NCI-H446 treated with DMSO at 0.1 percent for 48 hours (cell line): Measurements from ENCODE around the gene HBP1.
"Not testable (repeated sequence)": the region's sequence is repeated elsewhere in the genome, so short reads cannot be mapped to it uniquely, and the experiment has no call there.

Experiments used
- DNase-seq: peaks from one replicate; lab custom pipeline; 2025; lab: John Stamatoyannopoulos, UW

HBP1 gene

DNA sequence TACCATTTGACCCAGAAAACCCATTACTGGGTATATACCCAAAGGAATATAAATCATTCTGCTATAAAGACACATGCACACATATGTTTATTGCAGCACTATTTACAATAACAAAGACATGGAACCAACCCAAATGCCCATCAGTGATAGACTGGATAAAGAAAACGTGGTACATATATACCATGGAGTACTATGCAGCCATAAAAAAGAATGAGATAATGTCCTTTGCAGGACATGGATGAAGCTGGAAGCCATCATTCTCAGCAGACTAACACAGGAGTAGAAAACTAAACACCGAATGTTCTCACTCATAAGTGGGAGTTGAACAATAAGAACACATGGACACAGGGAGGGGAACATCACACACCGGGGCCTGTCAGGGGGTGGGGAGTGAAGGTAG is 13.1 kb upstream of the HBP1 start:
- not testable (repeated sequence) for DNase-seq

DNA sequence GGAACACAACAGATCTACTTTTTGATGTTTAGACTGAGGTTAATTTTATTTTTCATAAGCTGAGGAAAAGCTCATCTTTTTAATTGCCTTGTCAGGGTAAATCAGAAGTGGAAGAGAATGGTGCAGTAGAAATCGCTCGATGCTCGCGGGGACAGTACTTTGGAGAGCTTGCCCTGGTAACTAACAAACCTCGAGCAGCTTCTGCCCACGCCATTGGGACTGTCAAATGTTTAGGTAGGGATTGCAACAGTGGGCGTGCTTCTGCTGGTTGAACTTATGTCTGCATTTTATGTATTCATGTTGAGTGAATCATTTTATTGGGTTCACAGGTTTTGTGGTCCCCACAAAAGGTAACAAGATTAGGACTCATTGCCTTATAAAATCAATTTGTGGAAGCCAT is 11.7 kb upstream of the HBP1 start:
- DNase-seq, result no peak

DNA sequence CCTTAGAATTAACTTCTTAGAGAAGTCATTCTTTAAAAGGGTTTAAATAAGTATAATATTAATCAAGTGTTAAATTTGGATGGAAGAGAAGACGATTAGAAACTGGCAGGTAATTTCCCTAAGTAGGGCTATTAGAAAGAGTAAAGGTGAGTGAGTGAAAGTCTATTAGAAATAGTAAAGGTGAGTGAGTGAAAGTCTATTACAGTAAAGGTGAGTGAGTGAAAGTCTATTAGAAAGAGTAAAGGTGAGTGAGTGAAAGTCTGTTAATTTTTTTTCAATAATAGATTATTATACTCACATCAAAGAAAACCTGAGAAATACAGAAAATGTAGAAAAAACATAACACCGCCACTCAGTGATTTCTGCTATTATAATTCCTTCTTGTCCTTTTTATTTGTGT is 10.8 kb upstream of the HBP1 start:
- DNase-seq, result no peak

DNA sequence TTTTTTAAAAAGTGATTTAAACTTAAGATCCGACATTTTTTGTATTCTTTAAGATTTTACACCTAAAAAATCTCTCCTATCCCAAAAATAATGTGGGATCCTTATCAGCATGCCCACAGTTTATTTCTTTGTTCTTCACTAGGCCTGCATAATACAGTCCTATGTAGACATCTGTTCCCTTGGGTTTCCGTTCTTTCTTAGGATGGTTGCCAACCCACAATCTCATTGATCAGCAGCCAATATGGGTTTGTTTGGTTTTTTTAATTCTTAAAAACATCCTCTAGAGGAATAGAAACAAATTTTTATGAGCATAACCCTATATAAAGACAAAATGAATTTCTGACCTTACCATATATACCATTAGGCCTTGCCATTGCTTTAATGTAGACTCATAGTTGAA is 8.4 kb upstream of the HBP1 start:
- no peak for DNase-seq

DNA sequence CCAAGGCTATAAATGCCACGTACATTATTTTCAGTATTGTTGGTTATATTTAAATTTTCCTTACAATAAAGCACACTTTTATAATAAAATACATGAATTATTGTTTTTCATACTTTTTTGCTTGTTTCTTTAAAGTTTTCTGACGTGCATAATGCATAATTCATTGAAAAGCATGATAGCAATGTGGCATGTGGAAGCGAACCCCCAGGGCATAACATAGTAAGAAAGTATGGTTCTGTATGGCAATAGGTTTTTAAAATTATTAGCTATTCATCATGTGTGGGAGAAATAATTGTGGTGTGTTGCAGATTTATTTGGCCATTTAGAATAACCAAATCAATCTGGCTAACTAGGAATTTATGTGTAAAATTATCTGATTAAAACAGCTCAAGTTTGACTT is 7.4 kb upstream of the HBP1 start:
- DNase-seq, result no peak

DNA sequence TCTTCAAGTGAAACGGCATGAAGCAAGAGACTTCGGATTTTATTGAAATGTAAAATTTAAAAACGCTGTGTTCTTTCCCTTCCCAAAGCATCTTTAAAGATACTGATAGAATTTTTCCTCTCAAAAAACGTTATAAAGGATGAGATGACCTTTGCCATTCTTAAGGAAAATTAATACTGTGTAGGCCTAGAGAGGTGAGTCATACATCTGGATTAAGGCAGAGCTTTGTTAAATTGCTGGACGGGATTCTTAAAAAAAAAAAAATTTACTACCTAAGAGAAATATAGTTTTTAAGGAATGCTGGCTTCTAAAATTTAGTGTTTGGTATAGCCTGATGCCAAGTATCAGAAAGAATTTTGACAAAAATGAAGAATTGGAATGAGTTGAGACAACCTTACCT is 6.3 kb upstream of the HBP1 start:
- DNase-seq, result no peak

DNA sequence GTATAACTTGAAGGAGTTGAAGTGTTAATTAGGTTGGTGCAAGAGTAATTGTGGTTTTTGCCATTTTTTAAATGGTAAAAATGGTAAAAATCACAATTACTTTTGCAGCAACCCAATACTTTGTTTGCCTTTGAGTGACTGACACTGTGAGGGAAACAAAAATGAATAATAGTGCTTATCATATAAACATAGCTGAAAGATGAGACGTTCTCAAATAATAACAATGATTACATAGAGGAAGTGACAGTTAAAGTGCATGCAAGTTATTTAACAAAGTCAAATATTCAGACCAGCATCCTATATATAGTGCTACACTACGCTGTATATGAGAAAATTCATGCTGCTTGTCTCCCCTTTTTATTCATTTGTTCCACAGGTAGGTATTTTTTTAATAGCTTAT is 4.7 kb upstream of the HBP1 start:
- no peak for DNase-seq

DNA sequence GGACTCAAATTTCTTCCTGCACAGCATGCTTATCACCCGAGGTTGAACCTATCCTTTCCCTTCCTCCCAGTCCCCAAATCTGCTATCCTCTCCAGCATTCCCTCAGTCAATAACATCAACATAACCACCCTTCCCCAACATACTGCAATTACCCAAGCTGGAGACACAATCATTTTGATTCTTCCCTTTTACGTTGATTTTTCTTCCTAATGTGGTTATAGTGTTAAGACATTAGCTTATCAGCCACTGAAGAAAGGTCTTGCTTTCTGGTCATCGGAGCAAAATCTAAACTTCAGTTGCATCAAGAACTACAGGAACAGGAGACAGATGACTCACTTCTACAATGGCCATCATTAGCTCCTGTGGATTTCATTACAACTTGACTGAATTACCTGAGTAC is 3.5 kb upstream of the HBP1 start:
- DNase-seq, result no peak

DNA sequence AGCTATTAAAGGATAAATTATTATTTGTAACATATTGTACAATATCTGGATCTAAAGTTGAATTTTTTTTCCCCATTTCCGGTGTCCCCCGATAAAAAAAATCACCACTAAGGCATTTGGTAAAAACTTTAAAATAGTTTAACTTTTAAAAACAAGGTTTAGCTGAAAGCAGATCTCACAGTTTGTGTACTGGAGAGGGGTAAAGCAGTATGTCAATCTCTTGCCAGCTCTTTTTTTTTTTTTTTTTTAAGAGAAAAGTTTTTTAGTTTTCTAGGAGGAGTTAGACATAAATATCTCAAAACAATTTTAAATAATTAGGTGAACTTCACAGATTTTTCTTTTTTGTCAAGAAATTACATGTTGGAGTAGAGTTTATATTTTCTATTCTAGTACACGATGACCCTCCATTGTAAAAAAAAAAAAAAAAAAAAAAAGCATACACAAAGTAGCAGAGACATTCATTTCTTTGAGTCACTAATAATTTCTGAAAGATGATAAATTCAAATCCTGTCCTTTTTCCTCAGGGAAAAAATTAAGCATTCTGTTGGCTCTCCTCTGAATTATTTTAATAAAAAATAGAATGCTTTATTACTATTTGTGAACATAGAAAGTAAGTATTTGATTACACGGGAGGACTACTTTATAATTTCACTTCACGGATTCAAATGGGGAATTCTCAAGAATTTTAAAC is 1.9 kb upstream of the HBP1 start:
- no peak for DNase-seq

DNA sequence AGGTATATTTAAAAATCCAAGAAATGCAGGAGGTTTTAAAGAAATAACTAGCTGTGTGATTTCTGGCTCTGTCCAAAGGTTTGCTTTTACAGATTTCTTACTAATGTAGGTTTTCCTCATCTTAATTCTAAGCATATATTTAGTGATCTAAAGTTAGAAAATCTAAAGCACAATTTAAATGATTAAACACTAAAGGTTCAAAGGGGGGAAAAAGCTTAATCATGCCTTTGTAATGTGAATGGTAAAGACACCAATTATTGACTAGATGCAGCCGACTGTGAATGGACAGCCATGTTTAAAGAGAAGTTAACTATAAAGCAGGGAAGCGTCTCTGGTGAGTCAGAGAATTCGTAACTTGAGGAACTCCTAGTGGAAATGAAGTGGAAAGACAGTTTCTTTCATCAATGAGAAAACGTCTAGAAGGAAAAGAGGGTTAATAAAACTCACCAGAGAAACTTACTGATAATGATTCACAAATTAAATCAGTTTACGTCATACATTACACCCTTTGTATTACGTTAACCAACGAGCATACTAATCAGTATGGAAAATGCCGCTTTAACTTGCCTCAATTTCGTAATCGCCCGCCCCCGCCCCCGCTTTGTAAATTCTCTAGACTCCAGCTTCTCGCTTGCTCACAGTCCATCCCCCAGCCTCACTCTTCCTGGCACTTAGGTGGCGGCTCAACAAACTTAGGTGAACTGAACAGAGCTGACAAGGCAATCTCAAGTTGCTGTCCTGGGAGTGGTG is 1.1 kb upstream of the HBP1 start:
- DNase-seq, result peak; percentile 30

DNA sequence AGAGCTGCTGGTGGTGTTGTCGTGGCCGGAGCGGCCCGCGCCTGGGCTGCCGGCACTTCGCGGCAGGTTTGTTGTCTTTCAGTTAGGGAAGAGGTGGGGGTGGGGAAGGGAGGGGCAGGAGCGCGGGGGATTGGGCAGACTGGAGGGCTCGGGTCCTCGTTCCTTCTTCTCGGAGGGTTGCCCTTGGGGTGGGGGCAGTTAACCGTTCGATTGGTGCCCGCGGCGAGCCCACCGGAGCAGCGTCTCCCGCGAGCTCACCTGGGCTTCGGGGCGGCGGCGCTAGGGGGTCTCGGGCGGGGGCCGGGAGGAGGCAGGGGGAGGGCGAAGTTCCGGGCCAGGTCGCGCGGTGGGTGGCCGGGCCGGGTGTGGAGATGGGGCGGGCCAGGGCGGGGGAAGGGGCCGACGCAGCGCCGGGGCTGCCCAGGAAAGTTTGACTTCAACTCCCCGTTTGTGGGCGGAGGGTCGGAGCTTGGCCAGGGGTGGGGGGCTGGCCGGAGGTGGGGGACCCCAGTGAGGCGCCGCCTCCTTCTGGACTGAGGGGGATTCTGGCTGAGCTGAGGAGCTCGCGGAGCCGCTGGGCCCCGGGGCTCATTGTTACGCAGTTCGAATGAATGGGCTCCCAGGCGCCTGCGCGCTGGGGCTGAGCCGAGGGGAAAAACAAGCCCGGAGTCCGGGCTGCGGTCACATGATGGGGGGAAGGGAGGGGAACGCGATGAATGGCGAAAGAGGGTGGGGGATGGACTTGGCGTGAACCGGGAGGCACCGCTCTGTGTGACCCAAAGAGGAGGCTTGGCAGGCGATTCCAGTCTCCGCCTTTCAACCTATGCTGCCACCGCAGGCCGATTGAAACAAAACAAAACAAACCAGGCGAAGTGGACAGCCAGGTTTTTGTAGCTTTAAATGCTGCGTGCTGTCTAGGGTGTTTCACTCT is 582 bp downstream of the HBP1 start:
- peak; percentile 74 for DNase-seq

DNA sequence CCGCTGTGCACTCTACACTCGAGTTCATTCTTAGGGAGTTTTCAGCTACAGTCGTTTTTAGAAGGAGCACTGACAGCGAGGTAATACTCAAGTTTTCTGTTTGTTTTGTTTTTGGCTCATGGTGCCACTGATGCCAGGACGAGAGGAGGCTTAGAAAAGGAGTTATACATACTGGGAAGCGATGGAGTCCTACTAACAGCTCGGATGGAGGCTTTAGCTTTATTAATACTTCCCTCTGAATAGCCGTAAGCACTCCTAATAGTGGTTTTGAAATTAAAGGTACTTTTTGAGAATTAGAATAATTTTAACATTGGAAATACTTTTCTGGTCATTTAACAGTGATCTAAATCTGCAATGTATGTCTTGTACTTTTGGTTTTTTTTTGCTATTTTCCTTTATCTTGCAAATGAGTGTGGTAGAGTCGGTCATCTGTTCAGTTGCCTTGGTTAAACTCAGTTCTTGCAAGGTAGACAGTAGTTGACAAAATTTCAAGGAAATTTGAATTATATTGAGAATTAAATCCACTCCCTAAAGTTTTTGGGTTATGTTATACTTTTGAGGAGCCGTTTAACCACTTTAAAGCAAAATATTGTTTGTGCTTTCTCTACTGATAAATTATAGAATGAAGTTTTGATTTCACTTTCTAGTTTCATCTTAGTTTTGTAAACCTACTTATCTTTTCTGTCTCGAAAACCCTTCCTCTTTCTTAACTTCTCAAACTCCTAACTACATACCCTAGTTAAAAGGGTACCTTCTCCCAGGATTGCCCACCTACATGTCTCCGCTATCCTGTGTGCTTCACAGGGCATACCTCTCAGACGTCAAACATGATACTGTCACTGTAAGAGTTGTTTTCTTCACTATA is 1.5 kb downstream of the HBP1 start:
- no peak for DNase-seq

DNA sequence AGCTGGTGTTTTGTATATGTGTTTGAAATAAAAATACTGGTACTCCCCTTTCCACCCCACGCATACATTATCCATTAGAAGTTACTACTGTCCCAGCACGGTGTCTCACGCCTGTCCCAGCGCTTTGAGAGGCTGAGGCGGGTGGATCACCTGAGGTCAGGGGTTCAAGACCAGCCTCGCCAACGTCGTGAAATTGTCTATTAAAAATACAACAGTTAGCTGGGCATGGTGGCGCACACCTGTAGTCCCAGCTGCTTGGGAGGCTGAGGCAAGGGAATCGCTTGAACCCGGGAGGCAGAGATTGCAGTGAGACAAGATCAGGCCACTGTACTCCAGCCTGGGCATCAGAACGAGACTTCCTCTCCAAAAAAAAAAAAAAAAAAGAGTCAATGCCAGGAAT is 2.7 kb downstream of the HBP1 start:
- no peak for DNase-seq

DNA sequence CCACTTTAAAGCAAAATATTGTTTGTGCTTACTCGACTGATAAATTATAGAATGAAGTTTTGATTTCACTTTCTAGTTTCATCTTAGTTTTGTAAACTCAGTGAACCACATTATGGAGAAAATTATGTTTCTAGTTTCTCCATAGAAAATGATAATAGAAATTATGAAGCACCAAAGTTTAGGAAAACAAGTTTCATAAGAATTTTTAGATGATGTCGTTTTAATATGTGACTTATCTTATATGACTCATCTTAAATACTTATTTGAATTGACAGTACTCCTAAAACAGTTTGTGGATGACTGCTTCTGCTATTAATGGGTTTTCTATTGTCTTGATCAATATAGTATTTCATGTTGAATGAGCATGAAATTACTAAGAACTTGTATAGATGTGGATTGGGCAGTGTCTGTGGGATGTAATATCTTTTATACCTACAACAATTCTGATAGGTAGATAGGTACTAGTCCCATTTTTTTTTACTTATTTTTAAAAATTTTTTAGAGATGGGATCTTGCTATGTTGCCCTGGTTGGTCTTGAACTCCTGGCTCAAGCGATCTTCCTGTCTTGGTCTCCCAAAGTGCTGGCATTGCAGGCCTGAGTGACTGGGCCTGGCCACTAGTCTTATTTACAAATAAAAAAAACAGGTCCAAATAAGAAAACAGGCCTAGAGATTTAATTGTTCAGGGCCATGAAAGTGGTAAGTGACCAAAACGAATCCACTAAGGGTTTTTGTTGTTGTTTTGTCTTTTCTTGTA is 3.7 kb downstream of the HBP1 start:
- DNase-seq, result no peak

DNA sequence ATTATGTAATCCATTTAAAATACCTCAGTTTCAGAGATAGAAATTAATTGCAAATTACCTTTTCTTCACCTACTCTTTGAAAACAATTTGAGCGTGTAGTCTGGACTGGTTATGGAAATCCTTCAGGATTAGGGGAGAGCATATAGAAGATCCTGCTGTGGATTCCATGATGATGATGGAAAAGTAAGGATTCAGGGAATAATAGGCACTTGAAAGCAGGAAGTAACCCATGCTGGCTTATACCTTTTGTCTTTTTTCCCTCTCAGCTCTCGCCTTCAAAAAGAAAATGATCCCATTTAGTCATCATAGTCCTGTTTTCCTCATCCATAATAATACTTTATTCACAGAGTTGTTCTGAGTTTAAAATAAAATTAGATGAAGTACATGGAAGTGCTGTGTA is 4.4 kb downstream of the HBP1 start:
- DNase-seq, result no peak

DNA sequence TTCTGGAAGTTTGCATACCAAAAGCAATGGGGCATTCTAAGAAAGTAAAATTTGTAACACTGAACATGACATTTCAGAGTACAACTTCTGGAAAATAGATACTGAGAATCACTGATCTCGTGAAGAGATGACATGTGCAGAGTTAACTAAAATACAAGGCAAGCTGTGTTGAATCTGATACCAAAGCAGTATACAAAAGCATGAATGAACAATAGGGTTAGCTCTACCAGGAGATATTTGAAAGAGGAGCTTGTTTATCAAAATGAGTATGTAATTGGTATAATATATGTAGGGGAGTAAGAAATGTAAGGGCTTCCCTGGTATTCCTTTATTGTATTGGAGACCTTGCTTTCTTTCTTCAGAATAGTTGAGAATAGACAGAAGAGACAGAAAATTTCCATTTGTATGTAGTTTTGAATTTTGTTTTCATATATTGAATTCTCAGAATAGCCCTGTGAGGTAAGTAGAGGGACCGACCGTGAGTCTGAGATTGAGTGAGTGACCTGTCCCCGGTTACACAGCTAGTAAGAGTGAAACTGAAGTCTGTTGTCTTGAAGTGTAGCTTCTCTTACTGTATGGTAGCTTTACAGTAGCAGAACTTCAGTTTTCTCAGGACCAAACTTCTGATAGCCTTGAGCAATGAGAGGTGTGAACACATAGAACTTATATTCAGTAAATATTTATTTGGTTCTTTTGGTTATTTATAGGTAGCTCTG is 5.0 kb downstream of the HBP1 start:
- no peak for DNase-seq

DNA sequence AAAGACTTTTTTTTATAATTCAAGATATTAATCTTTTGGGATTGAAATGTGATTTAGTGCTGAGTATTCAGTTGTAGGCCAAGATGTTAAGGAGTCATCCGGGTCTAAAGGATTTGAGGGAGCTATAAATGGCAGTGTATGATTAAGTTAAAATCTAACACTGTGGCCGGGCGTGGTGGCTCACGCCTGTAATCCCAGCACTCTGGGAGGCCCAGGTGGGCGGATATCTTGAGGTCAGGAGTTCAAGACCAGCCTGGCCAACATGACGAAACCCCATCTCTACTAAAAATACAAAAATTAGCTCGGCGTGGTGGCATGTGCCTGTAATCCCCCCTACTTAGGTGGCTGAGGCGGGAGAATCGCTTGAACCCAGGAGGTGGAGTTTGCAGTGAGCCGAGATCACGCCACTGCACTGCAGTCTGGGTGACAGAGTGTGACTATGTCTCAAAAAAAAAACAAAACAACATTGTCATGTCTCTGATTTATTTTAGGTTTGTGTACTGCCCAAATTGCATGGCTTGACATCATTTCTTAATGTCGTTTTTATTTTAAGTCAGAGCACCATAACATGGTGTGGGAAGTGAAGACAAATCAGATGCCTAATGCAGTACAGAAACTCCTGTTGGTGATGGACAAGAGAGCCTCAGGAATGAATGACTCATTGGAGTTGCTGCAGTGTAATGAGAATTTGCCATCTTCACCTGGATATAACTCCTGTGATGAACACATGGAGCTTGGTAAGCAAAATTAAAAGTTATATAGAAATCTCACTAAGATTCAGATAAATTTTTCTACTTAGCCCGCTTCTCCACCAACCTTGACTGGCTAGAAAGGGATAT is 10.7 kb downstream of the HBP1 start:
- DNase-seq, result no peak

DNA sequence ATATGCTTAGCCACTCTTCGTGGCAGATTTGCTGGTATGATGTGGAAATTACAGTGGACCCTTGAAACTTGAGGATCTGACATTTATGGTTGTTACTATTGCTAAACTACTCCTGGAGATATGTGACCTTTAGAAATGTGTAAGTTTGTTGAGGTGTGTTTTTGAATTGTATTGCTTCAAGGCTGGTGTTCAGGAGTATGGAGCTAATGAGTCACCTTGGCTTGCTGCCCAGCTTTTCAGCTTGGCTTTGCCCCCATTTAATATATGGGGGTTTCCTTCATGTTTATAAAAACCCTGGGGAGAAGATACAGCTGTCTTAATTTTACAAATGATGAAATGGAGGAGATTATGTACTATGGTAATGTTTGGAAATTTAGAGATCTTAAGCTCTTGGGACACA is 11.6 kb downstream of the HBP1 start:
- peak; percentile 29 for DNase-seq

DNA sequence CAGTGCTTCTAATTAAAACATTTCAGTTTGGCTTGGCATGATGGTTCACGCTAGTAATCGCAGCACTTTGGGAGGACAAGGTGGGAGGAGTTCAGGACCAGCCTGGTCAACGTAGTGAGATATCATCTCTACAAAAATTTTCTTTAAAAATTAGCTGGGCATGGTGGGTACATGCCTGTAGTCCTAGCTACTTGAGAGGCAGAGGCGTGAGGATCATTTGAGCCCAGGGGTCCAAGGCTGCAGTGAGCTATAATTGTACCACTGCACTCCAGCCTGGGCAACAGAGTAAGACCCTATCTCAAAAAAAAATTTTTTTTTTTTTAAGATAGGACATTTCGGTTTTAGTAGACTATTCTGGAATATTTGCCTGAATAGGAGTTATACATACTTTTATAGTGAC is 12.4 kb downstream of the HBP1 start:
- DNase-seq, result no peak

DNA sequence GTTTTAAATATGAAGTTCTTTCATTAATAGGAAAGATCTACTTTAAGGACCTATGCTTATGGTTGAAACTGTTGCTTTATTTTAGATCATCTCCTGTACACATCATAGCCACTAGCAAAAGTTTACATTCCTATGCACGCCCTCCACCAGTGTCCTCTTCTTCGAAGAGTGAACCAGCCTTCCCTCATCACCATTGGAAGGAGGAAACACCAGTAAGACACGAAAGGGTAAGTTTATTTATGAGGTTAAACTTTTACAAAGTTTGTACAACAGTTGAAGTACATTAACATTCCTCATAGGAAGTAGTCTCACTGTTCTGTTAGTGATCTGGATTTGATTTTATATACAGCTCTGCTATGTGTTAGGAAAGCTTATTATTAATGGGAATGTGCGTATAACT is 16.9 kb downstream of the HBP1 start:
- DNase-seq, result no peak
